HL-60 (cell line): ENCODE results near the gene SIAH3.

Experiments
- CTCF ChIP-seq: IDR thresholded peaks from one replicate; pipeline ENCODE4 v1.5.1; 2011; ENCODE audit warnings: low read length, control low read depth, inconsistent platforms; ENCODE audit not compliant: insufficient read depth
- POLR2AphosphoS5 ChIP-seq: IDR thresholded peaks from 2 replicates; pipeline ENCODE4 v1.6.1; 2012; ENCODE audit warnings: low read depth
- REST ChIP-seq: IDR thresholded peaks from 2 replicates; pipeline ENCODE4 v1.6.1; 2012; ENCODE audit warnings: low read depth; ENCODE audit not compliant: insufficient replicate concordance
- SPI1 ChIP-seq: IDR thresholded peaks from 2 replicates; pipeline ENCODE4 v1.6.1; 2012; ENCODE audit warnings: low read depth, mild to moderate bottlenecking, borderline replicate concordance

- TF ChIP-seq CTCF, result no peak
- no peak for TF ChIP-seq SPI1
- TF ChIP-seq REST, result no peak
- TF ChIP-seq POLR2AphosphoS5, result no peak
Observed at GRCh38 chr13:45812695-45813372, 38.7 kb downstream of the SIAH3 start.
